GM19023 (cell line): ENCODE results near the gene CDH4.

Experiments used
- ATAC-seq: cut with Tn5 transposase; IDR thresholded peaks from one replicate; pipeline ENCODE4 v1.9.1; 2021; ENCODE audit warnings: mild to moderate bottlenecking, moderate library complexity; ENCODE audit not compliant: unreplicated experiment

CDH4 gene

DNA sequence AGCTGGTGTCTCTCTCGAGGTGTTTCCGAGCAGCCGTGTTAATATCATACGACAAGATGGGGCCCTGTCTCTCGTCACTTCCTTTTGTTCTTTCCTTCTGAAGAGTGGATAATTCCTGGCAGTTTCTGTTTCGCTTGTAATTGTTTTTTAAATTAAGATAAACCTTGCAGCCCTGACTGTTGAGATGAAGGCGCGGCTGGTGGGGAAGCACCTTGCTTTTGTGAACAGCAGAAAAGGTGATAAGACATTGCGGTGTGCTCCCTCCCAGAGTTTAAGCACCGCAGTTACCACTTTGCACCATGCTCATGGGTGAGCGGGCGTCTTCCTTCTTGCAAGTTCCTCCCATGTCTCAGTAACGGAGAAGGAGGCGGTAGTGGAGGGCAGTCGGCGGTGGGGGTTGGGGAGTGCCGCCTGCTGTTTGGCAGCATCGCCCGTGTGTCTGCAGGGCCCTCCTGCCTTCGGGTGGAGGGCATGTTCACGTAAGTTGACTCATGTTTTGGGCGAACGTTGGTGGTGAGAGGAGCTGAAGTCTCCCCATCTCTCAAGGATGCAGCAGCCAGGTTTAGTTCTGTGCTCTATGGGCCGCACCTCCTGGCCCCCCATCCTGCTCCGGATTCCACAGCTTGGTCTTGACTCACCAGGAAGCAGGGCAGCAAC lies 467.8 kb downstream of the CDH4 start:
- ATAC-seq = no peak

DNA sequence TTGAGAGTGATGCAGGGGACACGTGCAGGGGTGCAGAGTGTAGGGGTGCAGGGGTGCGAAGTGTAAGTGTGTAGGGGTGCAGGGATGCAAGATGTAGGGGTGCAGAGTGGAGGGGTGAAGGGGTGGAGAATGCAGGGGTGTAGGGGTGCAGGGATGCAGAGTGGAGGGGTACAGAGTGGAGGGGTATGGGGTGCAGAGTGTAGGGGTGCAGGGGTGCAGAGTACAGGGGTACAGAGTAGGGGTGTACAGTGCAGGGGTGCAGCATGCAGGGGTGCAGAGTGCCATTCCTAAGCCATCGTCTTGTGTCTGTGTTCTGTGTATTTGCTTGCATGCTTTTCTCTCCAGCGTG lies 468.3 kb downstream of the CDH4 start:
- ATAC-seq = no peak

DNA sequence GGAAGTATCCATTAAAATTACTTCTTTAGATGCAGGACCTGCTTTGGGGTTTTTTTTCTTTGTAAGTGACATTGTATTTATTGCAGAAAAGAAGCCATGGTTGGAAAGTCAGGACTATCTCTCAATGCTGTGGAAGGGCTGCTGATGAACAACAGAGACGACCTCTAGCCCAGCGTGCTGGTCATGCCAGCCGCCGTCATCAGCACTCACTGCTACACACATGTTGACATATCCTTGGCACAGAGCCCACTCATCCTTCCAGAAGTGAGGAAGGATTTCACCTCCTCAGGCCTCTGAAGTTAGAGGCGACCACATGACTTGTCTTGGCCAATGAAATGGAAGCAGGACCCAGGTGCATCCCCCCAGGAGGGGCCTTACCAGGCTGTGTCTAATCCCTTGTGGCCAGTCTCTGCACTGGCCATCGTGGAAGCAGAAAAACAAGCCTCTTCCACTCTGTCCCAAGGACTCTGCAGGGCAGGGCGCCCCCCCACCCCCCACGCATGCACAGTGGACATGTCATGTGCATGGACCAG lies 470.2 kb downstream of the CDH4 start:
- no peak for ATAC-seq

DNA sequence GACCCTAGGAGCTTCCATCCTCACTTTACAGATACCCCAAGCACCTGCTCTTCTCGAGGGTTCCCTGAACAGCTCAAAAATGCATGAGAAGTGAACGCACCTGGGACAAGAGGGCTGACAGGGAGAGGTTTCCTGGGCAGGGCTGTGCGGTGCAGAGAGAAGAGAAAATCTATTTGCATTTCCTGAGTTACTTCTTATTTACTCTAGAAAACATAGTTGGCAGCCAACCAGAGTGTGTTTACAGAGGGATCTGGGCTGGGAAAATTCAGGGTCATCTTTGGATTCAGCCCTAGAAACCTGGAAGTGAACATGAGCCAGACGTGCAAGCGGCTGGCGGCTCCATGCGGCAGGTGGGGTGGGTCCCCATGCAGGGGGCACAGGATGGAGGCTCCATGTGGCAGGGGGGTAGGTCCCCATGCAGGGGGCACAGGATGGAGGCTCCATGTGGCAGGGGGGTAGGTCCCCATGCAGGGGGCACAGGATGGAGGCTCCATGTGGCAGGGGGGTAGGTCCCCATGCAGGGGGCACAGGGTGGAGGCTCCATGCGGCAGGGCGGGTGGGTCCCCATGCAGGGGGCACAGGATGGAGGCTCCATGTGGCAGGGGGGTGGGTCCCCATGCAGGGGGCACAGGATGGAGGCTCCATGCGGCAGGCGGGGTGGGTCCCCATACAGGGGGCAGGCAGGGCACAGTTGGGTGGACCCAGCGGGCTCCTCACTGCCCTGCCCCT lies 471.6 kb downstream of the CDH4 start:
- no peak for ATAC-seq

DNA sequence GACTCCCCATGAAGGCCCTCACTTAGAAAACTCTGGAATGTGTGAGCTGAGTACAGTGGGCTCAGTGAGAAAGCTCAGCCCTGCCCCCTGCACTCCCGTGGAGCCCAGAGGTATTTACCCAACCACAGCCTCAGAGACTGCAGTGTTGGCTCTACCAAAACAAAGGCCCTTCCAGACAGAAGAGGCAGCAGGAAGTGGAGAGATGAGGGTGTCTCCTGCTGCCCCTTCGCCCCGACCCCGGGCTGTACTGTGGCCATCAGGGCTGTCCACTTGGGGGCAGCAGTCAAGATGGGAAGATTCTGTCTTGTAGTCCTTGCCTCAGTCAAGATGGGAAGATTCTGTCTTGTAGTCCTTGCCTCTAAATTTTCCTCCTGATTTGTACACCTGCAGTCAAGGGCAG lies 472.3 kb downstream of the CDH4 start:
- ATAC-seq = no peak

DNA sequence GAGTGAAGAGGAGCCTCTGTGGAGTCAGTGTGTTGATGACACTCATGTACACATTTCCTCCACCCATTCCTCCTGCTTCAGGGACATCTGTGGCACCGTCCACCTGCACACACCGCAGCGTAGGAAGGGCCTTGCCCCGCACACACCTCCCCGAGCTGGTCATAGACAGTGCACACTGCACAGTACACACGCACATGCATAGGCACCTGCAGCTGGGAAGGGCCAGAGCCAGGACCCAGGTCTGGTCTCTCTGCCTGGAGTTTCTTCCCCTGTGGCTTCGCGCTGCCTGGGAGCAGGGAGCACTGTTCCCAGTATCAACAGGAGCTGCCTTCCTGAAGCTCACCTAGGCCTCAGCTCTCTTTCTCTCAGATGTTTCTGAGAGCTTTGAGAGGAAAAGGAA lies 473.1 kb downstream of the CDH4 start:
- ATAC-seq = no peak

DNA sequence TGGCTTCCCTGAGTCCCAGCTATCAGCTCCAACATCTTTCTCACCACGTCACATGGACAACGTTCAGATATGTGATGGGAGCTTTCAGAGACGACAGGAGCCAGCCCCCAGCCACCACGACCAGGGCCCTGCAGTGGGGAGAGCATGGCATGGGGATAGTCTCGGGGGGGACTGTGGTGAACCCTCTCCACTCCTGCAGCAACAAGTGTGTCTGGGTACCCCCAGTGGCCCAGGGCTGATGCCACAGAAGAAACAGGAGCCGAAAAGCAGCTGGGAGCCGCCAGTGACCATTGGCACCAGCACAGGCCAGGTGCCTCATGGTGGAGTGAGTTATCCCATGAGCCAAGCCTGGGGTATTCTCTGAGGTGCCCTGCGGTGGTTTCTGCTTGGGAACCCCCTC lies 473.9 kb downstream of the CDH4 start:
- no peak for ATAC-seq

DNA sequence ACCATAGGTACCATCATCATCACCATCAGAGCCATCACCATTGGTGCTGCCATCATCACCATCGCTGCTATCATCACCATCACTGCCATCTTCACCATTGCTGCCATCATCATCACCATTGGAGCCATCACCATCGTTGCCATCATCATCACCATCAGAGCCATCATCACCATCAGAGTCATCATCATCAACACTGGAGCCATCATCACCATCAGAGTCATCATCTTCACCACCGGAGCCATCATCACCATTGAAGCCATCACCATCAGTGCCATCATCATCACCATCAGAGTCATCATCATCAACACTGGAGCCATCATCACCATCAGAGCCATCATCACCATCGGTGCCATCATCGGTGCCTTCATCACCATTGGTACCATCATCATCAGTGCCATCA lies 474.9 kb downstream of the CDH4 start:
- no peak for ATAC-seq

DNA sequence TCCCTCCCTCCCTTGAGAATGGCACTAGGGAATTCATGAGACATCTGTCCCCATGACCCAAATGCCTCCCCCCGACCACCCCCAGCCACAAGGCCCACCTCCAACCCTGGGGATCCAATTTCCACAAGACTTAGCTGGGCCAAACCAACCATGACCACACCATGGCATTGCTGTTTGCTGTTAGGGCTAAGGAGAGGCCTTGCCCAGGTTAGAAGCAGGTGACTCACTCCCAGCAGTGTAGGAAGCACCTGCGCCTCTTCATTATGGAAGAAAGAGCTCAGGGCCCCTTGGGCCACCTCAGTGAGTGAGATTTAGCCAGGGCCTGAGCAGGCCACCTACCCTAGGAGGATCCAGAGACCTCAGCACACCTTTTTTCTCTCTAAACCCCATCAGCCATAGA lies 475.7 kb downstream of the CDH4 start:
- ATAC-seq = no peak

DNA sequence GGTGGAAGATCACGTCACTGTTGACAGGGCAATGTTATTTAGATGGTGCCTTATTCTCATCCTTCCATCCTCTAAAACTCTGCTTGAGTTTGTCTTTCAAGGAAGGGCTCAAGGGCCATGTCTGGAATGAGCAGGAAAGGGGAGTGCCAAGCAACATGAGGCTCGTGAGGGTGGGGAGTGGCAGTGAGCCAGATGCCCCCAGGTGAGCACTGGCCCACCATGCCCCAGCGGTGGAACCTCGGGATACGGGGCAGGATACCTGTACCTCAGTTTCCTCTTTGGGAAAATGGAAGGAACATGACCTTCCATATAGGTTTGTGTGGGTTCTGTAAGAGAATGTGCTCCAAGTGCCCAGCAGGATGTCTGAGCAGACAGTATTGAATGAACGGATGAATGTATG lies 476.3 kb downstream of the CDH4 start:
- no peak for ATAC-seq

DNA sequence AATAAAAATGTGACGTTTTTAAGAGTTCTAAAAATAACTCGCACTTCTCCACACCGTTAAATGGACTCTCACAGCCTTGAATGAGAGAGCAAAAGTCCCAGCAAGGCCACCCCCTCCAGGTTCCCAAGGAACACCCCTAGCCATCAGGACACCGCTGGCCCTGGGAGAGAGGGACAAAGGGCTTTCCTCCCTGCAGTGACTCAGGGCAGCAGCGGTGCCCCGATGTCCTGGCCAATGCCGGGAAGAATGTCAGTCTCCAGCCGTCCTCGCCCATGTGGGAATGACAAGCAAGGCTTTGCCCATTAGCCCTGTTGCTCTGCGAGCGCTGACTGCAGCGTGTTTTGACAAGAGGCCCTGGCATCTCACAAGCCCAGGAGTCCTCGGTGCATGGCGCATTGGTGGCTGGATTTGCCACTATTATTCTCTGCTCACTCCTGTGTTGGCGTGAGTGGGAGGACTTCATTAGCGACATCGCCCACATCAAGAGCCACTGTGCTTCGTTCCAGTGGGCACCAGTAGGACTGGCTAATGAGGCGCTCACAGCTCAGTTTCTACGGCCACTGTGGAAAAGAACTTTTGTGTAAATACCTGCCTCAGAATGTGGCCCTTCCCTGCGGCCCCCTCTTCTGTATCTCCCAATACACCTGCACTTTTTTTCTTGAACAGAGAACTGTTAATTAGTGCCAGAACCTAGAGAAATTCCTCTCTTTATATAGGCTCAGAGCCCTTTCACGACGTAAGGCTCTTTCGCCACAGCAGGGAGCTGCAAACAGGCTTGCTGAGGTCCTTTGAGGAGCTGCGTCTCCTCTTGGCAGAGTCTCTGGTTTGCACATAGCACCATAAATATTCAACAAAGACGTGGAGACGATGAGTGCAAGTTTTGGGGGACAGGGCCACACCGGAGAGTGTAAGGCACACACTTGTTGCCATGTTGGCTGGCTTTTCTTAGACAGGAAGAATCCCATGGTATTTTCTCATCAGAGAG lies 477.0 kb downstream of the CDH4 start:
- no peak for ATAC-seq

DNA sequence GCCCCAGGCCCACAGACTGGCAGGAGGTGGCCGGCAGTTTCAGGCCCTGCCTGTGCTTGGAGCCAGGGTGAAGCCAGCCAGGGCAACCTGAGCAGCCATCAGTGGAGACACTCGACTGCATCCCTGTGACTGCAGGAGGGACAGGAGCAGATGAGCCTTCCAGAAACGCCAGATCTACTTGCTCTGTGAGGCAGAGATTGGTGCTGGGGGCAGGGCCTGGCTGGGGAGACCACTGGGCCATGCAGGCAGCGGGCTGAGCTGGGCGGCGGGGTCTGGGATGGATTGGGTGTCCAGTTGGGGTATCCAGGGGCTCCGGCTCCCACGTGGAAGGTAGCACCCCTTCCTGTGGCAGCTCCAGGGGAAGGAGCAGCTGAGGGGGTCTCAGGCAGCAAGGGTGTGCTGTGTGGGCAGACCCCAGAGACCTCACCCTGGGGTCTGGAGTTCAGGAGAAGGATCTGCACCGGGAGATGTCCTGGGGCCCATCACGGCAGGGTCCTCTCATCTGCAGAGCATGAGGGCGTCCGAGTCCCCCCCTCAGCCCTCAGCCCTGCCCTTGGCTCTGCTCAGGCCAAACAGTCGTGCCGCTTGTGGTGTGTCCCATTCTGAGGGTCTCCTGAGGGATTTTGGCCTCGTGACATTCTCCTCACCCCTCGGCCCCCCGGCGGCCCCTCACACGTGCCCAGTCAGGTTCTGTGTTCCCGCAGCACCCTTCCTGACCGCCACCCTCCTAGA lies 478.7 kb downstream of the CDH4 start:
- no peak for ATAC-seq

DNA sequence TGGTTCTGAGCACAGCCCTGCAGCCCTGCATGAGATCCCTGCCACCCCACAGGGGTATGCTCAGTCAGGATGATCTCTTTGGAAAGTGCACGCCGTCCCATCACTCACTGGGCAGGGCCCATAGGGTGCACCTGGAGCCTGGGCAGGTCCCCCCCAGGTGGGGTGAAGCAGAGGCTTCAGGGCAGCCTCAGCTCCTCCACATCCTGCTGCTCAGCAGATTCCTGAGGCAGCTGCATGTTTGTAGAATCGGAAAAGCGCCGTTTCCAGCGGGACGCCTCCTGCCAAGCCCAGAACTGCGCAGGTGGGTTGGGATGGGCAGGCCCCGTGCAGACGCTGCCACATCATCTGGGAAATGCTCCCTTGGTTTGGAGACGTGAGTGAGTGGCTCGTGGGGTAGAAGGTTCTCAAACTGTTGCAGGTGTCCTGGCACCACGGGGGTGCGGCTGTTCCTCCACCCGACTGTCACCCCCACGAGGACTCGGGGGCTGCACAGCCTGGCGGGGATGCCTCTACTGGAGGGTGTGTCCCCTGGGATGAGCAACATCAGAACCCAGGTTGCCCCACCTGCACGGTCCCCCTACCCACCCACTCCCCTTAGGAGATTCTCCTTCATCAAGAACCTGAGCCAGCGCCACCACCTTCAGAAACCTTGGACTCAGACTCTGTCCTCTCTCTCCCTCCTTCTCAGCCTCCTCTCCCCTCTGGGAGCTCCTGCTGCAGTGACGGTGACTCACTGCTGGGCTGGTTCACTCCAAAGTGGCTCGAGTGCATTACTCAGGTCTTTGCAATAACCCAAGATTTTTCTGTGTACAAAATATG lies 479.5 kb downstream of the CDH4 start:
- no peak for ATAC-seq

DNA sequence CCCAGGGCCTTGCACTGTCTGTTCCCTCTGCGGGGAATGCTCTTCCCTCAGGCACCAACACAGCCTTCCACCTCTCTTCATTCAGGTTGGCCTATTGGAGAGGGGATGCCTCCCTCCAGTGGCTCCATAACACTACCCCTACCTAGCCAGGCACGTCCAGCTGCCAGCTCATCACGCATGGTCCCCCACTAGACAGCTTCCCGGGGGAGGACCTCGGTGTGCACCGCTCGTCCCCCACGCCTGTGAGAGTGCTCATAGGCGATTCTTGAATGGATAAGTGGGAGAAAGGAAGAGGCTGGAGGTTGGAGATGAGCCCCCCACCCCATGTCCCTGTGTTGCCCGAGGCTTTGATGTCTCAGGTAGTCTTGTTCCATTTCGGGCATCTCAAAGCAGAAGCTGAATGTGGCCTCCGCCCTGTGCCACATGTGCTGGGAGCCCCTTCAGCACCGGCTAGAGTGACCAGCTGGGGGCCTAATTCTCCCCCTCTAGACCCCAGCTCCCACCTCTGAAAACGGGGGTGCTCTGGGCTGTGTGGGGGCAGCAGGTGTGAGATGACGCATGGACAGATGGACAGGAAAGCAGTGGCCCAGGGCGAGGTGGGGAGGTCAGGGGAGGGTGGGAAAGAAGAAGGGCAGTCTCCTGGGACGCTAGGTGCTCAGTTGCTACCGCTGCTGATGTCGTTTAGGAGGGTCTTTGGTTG lies 480.6 kb downstream of the CDH4 start:
- ATAC-seq = no peak

DNA sequence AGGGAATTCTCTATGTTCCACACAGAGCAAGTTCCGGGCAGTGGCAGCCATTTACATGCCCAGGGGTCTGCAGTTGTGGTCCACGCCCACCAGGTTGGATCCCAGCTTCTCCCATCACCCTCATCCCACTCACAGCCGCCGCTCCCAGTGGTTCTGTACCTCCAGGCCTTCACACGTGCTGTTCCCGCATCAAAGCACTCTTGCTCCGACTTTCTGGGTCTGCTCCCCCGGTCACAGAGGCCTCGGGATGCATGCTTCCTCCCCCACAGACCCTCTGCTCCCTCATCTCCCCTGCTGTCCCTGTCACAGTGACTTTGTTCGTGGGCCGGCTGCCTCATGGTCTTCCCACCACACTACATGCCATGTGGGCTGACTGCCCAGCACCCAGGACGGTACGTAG lies 481.2 kb downstream of the CDH4 start:
- ATAC-seq = no peak

DNA sequence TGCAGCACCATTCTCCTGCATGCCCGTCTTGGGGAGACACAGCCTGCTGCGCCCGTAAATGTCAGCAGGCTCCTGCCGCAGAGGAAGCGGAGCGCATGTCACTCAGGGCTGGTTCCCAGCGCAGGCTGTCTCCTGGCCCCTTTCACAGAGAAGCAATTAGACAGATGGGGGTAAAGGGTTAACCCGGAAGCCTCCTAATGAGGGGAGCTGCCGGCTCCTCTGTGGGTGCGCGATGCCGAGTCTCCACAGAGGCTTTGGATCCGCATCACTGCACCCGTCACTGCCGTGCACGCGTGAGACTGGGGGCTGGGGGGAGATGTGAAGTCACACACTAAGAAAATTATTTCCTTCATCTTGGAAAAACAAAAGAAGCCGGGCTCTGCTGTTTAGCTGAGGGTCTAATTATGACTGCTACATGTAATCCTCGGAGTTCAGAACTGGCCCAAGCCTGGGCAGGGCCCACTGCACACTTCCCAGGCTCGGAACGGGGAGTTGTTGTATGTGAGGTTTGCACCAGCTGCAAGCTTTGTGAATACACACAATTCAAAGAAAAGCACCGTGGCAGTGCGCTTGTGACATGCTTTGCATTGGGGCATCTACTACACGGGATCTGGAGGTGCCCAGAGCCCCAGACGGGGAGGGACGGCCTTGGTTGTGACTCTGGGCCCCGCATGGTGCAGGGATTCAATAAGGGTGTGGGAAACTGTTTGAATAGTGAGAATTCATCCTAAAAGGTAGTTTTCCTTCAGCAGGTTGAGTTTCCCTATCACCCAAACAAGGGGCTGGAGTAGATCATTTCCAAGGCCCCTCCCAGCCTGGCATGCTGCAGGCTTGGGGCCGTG lies 482.1 kb downstream of the CDH4 start:
- ATAC-seq = no peak

DNA sequence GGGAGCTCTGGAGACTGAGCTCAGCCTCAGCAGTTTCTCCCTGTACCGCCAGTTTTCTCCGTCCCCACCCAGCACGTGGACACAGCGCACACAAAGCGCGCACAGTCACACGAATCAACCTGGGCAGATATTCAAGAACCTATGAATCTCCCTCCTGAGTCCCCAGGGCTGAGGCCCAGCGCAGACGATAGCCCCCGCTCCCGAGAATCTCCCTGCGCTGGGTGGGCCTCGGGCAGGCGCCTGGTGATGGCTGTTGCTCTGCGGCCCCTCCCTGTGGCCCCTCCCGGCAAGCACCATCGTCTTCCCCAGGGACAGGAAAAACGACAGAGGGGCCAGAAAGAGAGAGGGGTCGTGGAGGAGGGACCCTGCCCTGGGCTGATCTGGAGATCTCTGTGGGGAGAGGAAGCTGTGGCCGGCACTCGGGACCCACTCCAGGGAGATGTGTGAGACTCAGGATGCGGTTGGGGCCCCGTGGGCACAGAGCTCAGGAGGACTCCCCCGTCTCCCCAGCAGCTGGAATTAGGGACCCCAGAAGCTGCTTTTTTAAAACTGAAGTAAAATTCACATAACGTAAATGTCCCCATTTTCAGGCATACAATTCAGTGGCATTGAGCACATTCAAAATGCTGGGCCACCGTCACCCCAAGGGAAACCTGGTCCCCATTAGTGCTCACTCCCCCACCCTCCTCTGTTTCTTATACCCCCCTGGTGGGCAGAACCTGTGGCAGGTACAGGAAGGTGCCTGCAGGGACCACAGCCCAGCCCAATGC lies 482.9 kb downstream of the CDH4 start:
- no peak for ATAC-seq

DNA sequence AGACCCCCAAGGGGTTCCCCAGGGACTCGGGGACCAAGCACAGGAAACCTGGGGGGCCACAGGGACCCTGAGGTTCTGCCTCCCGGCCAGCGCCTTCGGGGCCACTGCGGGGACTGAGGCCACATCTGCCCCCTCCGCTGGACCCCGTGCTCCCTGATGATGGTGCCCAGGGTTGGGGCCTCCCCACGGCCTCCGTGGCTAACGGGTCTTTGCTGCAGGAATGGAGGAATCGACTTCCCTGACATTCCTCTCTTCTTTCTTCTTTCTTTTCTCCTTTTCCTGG lies 483.4 kb downstream of the CDH4 start:
- no peak for ATAC-seq
